K562 (cell line): ENCODE results near the gene BTAF1. TPM values are rescaled to one million over a fixed set of nuclear protein-coding genes. Genes with fewer than 3 reads are reported as not detected.

Experiments used
- MGA ChIP-seq: fragments of 450-650 bp; IDR thresholded peaks from 2 replicates; pipeline ENCODE4 v1.6.1; 2016; ENCODE audit warnings: mild to moderate bottlenecking, moderate library complexity
- RNF219 ChIP-seq: fragments of 250-450 bp; sonication (Bioruptor Pico); IDR thresholded peaks from 2 replicates; pipeline ENCODE4 v1.5.0; 2022; ENCODE audit warnings: mild to moderate bottlenecking
- ZNF407 ChIP-seq: fragments of 450-650 bp; IDR thresholded peaks from 2 replicates; pipeline ENCODE4 v1.6.1; 2016; ENCODE audit warnings: low read depth
- ZNF586 ChIP-seq: fragments of 450-650 bp; formaldehyde crosslinking; conservative IDR thresholded peaks from 2 replicates; pipeline ENCODE4 v1.4.0; 2020; ENCODE audit warnings: mild to moderate bottlenecking, moderate library complexity
- polyA plus RNA-seq, 8 experiments: library from polyadenylated mRNA; depleted of rRNA in 4 of 8; stranded (reverse) in 5 of 8; unstranded in 3 of 8; fragments of >200 nt; fragmentation: Nextera tagmentation in 2 of 8; fragmentation: Illumina TruSeq in 1 of 8; extraction: Ambion mirVana in 2 of 8; extraction: Trizol in 1 of 8; gene quantifications; 2 replicates each; pipeline versions ENCODE4 v1.2.1 to v1.2.3, GENCODE V29; 2011 to 2014; ENCODE audit warnings: inconsistent platforms in 1 of 8, missing spikeins in 1 of 8
- total RNA-seq, 7 experiments: library from RNA; depleted of rRNA in 6 of 7; stranded (reverse); fragments of >200 nt in 6 of 7; fragmentation: Illumina TruSeq in 2 of 7; extraction: Trizol in 2 of 7; gene quantifications; 2 replicates each; pipeline versions ENCODE4 v1.2.1 to v1.2.3, GENCODE V29; 2011 to 2021; ENCODE audit warnings: low replicate concordance in 1 of 7

Gene BTAF1
- total and polyA plus RNA-seq, 9 of the 15 experiments (the other 6 are each of a cell fraction or from before 2014, with no cell fraction given), result 6.6 to 70.7 (median 30.5) TPM

DNA sequence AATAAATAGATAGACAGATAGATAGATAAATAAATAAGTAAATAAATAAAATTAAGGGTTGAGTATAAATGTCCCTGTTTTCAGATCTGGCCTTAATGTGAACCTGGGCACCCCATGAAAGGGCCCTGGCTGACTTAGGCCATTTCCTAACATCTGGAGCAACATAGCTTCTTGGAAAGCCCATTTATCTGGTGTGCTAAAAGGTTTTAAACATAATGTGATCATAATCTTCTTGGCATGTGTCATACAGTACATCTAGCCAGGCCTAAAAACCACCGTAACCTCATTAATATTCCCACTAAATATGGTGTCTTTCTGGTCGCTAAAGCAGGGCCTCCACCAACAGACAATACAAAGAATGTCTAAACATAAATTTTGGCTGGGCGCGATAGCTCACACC is 142.8 kb downstream of the BTAF1 start (continued):
- TF ChIP-seq ZNF407 (no peak), MGA (no peak), RNF219 (CRISPR knock-in tag) (no peak), ZNF586 (CRISPR knock-in tag) (no peak)
- TF ChIP-seq, all 486 proteins: peak for 0
